ENCODE results near the gene CA10. TPM values are rescaled to one million over a fixed set of nuclear protein-coding genes. Genes with fewer than 3 reads are reported as not detected.

CA10 gene
- total and polyA plus RNA-seq, 8 donors: 0.09 to 2.0 (median 0.27) TPM; not detected in 4

DNA sequence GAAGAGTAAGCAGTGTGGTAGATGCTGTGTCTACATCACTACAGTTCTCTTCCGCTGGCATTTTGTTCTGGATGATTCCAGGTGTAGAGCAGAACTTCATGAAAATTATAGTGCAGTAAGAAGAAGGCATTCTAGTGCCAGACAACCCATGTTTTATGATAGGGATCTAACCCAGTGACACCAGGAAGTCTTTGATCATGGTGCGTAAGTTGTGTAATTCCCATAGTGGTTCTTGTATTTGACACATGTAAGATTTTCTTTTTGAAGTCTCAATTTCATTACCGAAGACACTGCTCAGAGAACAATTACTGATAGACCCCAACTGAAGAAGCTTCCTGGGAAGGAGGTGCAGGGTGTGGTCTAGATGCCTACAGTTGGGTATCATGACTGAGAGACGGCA, 356.9 kb downstream of the CA10 start:
- H3K27ac ChIP-seq: no peak overlapping the region
- no peak for DNase-seq
- H3K9me3 ChIP-seq: no peaks in the 10 kb centered on the region
- H3K36me3 ChIP-seq: no peaks in the 10 kb centered on the region
- H3K4me3 ChIP-seq: no peak overlapping the region
- WGBS, 2 donors: 91 to 94% methylated on average over 4 of the region's 4 CpGs
- FAIRE-seq: no peak
- peaks cover 8 to 18% (median 10%) of the 10 kb centered on the region in 3 donors for H3K4me1 ChIP-seq
- TF ChIP-seq, protein P1, sequence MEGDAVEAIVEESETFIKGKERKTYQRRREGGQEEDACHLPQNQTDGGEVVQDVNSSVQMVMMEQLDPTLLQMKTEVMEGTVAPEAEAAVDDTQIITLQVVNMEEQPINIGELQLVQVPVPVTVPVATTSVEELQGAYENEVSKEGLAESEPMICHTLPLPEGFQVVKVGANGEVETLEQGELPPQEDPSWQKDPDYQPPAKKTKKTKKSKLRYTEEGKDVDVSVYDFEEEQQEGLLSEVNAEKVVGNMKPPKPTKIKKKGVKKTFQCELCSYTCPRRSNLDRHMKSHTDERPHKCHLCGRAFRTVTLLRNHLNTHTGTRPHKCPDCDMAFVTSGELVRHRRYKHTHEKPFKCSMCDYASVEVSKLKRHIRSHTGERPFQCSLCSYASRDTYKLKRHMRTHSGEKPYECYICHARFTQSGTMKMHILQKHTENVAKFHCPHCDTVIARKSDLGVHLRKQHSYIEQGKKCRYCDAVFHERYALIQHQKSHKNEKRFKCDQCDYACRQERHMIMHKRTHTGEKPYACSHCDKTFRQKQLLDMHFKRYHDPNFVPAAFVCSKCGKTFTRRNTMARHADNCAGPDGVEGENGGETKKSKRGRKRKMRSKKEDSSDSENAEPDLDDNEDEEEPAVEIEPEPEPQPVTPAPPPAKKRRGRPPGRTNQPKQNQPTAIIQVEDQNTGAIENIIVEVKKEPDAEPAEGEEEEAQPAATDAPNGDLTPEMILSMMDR (IDR thresholded peaks at IDR 0.05): no peak
- no peak for ATAC-seq
- H3K27me3 ChIP-seq: no peaks in the 10 kb centered on the region
- intact Hi-C loops (cut with DNase I): no loop called here

DNA sequence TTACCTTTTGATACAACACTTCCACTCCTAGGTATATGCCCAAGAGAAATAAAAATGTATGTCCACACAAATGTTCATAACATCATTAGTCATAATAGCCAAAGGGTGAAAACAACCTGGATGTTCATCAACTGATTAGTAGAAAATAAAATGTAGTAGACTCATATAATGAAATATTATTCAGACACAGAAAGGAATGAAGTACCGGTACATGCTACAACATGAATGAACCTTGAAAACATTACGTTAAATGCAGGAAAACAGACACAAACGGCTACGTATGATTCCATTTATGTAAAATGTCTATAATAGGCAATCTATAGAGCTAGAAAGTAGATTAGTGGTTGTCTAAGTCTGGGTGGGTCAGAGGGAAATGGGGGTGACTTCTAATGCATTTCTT, 358.5 kb downstream of the CA10 start:
- DNase-seq (no peak), ATAC-seq (no peak), FAIRE-seq (no peak)
- WGBS, 2 donors: 87 to 92% methylated on average over 4 of the region's 4 CpGs
- TF ChIP-seq, protein P1 (IDR thresholded peaks at IDR 0.05): no peak
- no peaks in the 10 kb centered on the region for H3K9me3 ChIP-seq
- H3K4me3 ChIP-seq: no peak overlapping the region
- peaks cover 0 to 3% (median 0%) of the 10 kb centered on the region in 3 donors for H3K4me1 ChIP-seq
- intact Hi-C loops (cut with DNase I): no loop called here
- no peaks in the 10 kb centered on the region for H3K27me3 ChIP-seq
- H3K27ac ChIP-seq: no peak overlapping the region
- no peaks in the 10 kb centered on the region for H3K36me3 ChIP-seq

DNA sequence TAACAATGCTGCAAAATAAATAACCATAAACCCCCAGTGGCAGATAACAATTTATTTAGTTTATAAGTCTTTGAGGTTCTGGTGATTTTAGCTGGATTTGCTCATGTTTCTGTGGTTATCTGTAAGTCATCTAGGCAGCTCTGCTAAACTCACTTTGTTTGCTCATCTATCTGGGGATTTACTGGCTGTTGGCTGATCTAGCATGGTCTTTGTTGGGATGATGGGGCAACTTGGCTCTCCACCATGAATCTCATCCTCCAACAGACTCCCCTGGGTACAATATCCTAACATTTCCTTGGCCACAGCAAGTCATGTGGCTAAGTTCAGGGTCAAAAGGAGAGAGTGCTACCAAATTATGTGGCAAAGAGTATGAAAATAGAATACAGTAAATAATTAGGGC, 359.3 kb downstream of the CA10 start:
- Histone ChIP-seq H3K27me3 (no peaks in the 10 kb centered on the region), H3K27ac (no peak overlapping the region), H3K36me3 (no peaks in the 10 kb centered on the region), H3K4me3 (no peak overlapping the region), H3K9me3 (no peaks in the 10 kb centered on the region), H3K4me1 (no peaks in the 10 kb centered on the region)
- ATAC-seq: peak in 1 of 4 donors; percentile 20
- TF ChIP-seq, protein P1 (IDR thresholded peaks at IDR 0.05): no peak
- no peak for DNase-seq
- FAIRE-seq: no peak
- intact Hi-C loops (cut with DNase I): no loop called here

DNA sequence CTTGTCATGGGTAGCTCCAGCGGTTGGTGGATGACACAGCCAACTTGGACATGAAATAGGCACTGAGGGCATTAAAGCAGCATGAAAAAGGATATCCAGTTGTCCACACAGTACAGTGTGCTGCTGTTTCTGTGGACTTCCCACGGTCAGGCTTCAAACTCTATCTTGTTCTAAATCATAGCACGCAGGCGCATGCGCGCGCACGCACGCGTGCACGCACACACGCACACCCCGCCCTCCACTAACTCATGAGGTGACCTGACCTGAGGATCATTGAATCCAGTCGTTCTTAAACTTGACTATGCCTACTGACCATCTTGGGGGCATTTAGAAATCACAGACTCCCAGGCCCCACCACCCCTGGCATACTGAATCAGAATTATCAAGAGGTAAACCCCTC, 361.4 kb downstream of the CA10 start:
- H3K27ac ChIP-seq: no peak overlapping the region
- no peaks in the 10 kb centered on the region for H3K4me1 ChIP-seq
- no peak for DNase-seq
- ATAC-seq: no peak
- WGBS, 2 donors: 92 to 94% methylated on average over 14 of the region's 14 CpGs
- FAIRE-seq: no peak
- H3K27me3 ChIP-seq: no peaks in the 10 kb centered on the region
- TF ChIP-seq, protein P1 (IDR thresholded peaks at IDR 0.05): no peak
- H3K9me3 ChIP-seq: no peaks in the 10 kb centered on the region
- H3K36me3 ChIP-seq: no peaks in the 10 kb centered on the region
- intact Hi-C loops (cut with DNase I): no loop called here
- no peak overlapping the region for H3K4me3 ChIP-seq

DNA sequence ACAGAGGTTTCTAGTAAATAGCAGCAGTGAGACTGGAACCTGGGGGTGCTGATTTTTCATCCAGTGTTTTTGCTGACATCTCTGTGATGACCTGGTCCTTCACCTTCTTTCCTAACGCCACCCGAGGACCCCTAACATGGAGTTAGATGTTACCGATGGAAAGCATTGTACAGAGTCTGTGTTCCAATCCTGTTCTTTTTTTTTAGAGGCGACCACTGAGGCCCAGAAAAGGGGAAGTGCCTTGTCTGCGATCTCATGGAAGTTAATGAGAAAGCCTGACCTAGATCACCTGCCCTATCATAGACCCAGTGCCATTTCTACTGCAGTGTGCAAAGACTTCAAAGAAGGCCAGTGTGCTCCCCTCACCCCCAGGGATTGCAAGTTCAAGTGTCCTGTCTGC, 362.5 kb downstream of the CA10 start:
- Histone ChIP-seq H3K27ac (no peak overlapping the region), H3K4me3 (no peak overlapping the region), H3K4me1 (no peaks in the 10 kb centered on the region), H3K27me3 (no peaks in the 10 kb centered on the region), H3K36me3 (no peaks in the 10 kb centered on the region), H3K9me3 (no peaks in the 10 kb centered on the region)
- 94% methylated on average over 5 of the region's 5 CpGs for WGBS, 2 donors
- DNase-seq (no peak), FAIRE-seq (no peak), ATAC-seq (no peak)
- intact Hi-C loops (cut with DNase I): no loop called here
- TF ChIP-seq, protein P1 (IDR thresholded peaks at IDR 0.05): no peak
